Brain microvascular endothelial cell (primary cell): ENCODE measurements around the gene CADM3.

Experiments
- DNase-seq: peaks from one replicate; pipeline ENCODE4 v3.0.0-alpha.2; 2020
- H3K27ac ChIP-seq: fragments of 250-450 bp; sonication (Bioruptor Pico); 2 replicates; pipeline ENCODE4 v1.5.1; 2020; ENCODE audit warnings: mild to moderate bottlenecking, moderate library complexity
- H3K27me3 ChIP-seq: fragments of 250-450 bp; sonication (Bioruptor Pico); replicated peaks from 2 replicates; pipeline ENCODE4 v1.5.1; 2020; ENCODE audit warnings: mild to moderate bottlenecking
- H3K36me3 ChIP-seq: fragments of 250-450 bp; sonication (Bioruptor Pico); replicated peaks from 2 replicates; pipeline ENCODE4 v1.5.1; 2020; ENCODE audit warnings: mild to moderate bottlenecking
- H3K4me3 ChIP-seq: 2 replicates; pipeline ENCODE4 v1.5.1; 2011; ENCODE audit warnings: low read depth, mild to moderate bottlenecking, control low read depth, low read length, moderate library complexity
- CTCF ChIP-seq: IDR thresholded peaks from 2 replicates; pipeline ENCODE4 v1.5.1; 2011; ENCODE audit warnings: low read depth, mild to moderate bottlenecking, moderate library complexity, low read length, control low read depth, inconsistent platforms; ENCODE audit errors: missing control alignments
- in situ Hi-C: cut with HindIII; loops from 2 replicates; pipeline ENCODE4 v1.10.0; 2017; ENCODE audit warnings: low sequenced_read_pairs, low pct_ligation_motif_present

The CADM3 gene

GRCh38 chr1:159170639-159171038 lies 776 bp upstream of the CADM3 start:
- in situ Hi-C loops, result no loop called here
- H3K27ac ChIP-seq, result no peak overlapping the region
- no peak for TF ChIP-seq CTCF
- peaks cover 31% of the 10 kb centered on the region for H3K27me3 ChIP-seq
- no peak for DNase-seq
- no peaks in the 10 kb centered on the region for H3K36me3 ChIP-seq
- no peak overlapping the region for H3K4me3 ChIP-seq

GRCh38 chr1:159171688-159172501 lies 480 bp downstream of the CADM3 start:
- peaks cover 29% of the 10 kb centered on the region for H3K27me3 ChIP-seq
- no peak overlapping the region for H3K4me3 ChIP-seq
- no peak for DNase-seq
- in situ Hi-C loops, result no loop called here
- no peak overlapping the region for H3K27ac ChIP-seq
- TF ChIP-seq CTCF, result no peak
- H3K36me3 ChIP-seq, result no peaks in the 10 kb centered on the region

GRCh38 chr1:159172614-159173291 lies 1.3 kb downstream of the CADM3 start:
- H3K27me3 ChIP-seq, result peaks cover 29% of the 10 kb centered on the region
- H3K4me3 ChIP-seq, result no peak overlapping the region
- no peak for TF ChIP-seq CTCF
- H3K27ac ChIP-seq, result no peak overlapping the region
- in situ Hi-C loops, result no loop called here
- H3K36me3 ChIP-seq, result no peaks in the 10 kb centered on the region
- no peak for DNase-seq

- Histone ChIP-seq H3K27me3 (peaks cover 29% of the 10 kb centered on the region), H3K4me3 (no peak overlapping the region), H3K36me3 (no peaks in the 10 kb centered on the region), H3K27ac (no peak overlapping the region)
- no peak for DNase-seq
- no peak for TF ChIP-seq CTCF
- in situ Hi-C loops, result no loop called here
Measured at GRCh38 chr1:159173320-159173719, 1.9 kb downstream of the CADM3 start.

GRCh38 chr1:159175571-159175970 lies 4.2 kb downstream of the CADM3 start:
- H3K27ac ChIP-seq, result no peak overlapping the region
- H3K27me3 ChIP-seq, result peaks cover 23% of the 10 kb centered on the region
- in situ Hi-C loops, result no loop called here
- no peak for DNase-seq
- H3K36me3 ChIP-seq, result no peaks in the 10 kb centered on the region
- no peak overlapping the region for H3K4me3 ChIP-seq
- TF ChIP-seq CTCF, result no peak
